WTC11 (cell line): Measurements from ENCODE around the gene CYSRT1.

Source experiments
- ESRRA ChIP-seq: sonication (generic); formaldehyde crosslinking; IDR thresholded peaks from 2 replicates; pipeline ENCODE4 v1.8.1; 2022; ENCODE audit warnings: mild to moderate bottlenecking, missing genetic modification reagents, borderline replicate concordance
- ZBTB21 ChIP-seq: sonication (generic); formaldehyde crosslinking; IDR thresholded peaks from 2 replicates; pipeline ENCODE4 v1.8.1; 2023; ENCODE audit warnings: mild to moderate bottlenecking, missing genetic modification reagents, borderline replicate concordance
- TF ChIP-seq, protein P1 (sequence below): sonication (generic); formaldehyde crosslinking; IDR thresholded peaks from 2 replicates; pipeline ENCODE4 v1.8.1; 2022; ENCODE audit warnings: low read depth, missing genetic modification reagents, borderline replicate concordance
- TF ChIP-seq, protein P2 (sequence below): fragments of 200-600 bp; IDR thresholded peaks from 2 replicates; pipeline ENCODE4 v1.8.0; 2022; ENCODE audit warnings: antibody characterized with exemption
- TF ChIP-seq, protein P3 (sequence below): sonication (generic); formaldehyde crosslinking; IDR thresholded peaks from 2 replicates; pipeline ENCODE4 v1.8.1; 2023; ENCODE audit warnings: mild to moderate bottlenecking, moderate library complexity, missing genetic modification reagents

DNA sequence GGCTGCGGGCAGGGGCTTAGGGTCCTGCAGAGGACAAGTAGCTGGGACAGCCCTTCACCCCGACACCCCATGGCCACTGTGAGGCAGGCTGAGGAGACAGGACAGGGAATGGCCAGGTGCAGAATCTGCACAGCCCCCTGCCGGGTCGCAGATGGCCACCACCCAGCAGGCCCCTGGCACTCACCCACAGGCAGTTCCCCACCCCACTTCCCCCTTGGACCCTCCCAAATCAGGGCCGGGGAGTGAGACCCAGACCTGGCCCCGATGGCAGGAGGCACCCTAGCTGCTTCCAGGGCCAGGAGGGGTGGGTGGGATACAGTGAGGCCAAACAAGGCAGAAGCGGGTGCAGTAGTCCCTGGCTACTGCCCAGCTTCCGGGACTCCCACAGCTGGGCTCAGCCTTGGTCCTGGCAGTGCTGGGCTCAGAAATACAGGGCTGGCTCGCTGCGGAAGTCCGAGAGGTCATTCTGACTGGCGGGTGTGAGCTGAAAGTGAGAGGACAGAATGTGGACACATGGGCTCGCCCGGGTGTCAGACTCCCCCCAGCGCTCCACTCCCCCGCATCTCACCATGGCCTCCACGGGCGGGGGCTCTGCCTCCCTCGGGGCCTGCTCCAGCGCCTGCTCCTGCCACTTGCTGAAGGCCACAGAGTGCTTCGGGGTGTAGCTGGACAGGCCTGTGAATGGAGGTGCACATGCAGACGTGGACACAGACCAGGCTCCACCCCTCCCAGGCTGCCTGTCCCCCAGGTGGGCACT lies 33.1 kb upstream of the CYSRT1 start:
- no peak for TF ChIP-seq ESRRA (CRISPR knock-in tag)
- TF ChIP-seq, protein P1, sequence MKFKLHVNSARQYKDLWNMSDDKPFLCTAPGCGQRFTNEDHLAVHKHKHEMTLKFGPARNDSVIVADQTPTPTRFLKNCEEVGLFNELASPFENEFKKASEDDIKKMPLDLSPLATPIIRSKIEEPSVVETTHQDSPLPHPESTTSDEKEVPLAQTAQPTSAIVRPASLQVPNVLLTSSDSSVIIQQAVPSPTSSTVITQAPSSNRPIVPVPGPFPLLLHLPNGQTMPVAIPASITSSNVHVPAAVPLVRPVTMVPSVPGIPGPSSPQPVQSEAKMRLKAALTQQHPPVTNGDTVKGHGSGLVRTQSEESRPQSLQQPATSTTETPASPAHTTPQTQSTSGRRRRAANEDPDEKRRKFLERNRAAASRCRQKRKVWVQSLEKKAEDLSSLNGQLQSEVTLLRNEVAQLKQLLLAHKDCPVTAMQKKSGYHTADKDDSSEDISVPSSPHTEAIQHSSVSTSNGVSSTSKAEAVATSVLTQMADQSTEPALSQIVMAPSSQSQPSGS (CRISPR knock-in tag): no peak
- TF ChIP-seq, protein P2, sequence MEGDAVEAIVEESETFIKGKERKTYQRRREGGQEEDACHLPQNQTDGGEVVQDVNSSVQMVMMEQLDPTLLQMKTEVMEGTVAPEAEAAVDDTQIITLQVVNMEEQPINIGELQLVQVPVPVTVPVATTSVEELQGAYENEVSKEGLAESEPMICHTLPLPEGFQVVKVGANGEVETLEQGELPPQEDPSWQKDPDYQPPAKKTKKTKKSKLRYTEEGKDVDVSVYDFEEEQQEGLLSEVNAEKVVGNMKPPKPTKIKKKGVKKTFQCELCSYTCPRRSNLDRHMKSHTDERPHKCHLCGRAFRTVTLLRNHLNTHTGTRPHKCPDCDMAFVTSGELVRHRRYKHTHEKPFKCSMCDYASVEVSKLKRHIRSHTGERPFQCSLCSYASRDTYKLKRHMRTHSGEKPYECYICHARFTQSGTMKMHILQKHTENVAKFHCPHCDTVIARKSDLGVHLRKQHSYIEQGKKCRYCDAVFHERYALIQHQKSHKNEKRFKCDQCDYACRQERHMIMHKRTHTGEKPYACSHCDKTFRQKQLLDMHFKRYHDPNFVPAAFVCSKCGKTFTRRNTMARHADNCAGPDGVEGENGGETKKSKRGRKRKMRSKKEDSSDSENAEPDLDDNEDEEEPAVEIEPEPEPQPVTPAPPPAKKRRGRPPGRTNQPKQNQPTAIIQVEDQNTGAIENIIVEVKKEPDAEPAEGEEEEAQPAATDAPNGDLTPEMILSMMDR: no peak
- TF ChIP-seq ZBTB21 (CRISPR knock-in tag): no peak
- TF ChIP-seq, protein P3, sequence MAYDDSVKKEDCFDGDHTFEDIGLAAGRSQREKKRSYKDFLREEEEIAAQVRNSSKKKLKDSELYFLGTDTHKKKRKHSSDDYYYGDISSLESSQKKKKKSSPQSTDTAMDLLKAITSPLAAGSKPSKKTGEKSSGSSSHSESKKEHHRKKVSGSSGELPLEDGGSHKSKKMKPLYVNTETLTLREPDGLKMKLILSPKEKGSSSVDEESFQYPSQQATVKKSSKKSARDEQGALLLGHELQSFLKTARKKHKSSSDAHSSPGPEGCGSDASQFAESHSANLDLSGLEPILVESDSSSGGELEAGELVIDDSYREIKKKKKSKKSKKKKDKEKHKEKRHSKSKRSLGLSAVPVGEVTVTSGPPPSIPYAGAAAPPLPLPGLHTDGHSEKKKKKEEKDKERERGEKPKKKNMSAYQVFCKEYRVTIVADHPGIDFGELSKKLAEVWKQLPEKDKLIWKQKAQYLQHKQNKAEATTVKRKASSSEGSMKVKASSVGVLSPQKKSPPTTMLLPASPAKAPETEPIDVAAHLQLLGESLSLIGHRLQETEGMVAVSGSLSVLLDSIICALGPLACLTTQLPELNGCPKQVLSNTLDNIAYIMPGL (CRISPR knock-in tag): no peak
